Mesothelial cell of epicardium (in vitro differentiated cells): ENCODE measurements around the gene MED27. TPM values are rescaled to one million over a fixed set of nuclear protein-coding genes. Genes with fewer than 3 reads are reported as not detected.

Experiments
- DNase-seq, 2 experiments: peaks; one replicate each; pipeline ENCODE4 v3.0.0; 2021; ENCODE audit warnings: low spot score in 2 of 2; ENCODE audit not compliant: unreplicated experiment in 2 of 2
- H3K27ac Mint-ChIP-seq: 2 replicates; pipeline ENCODE4 v1.8.0; 2021; ENCODE audit warnings: mixed read lengths
- H3K27me3 Mint-ChIP-seq: 2 replicates; pipeline ENCODE4 v1.8.0; 2021; ENCODE audit warnings: low read depth, mixed read lengths
- H3K36me3 Mint-ChIP-seq: 2 replicates; pipeline ENCODE4 v1.8.0; 2021; ENCODE audit warnings: mixed read lengths
- H3K4me1 Mint-ChIP-seq: 2 replicates; pipeline ENCODE4 v1.8.0; 2021; ENCODE audit warnings: mixed read lengths
- H3K4me3 Mint-ChIP-seq: 2 replicates; pipeline ENCODE4 v1.8.0; 2021; ENCODE audit warnings: mild to moderate bottlenecking, moderate library complexity, mixed read lengths
- H3K9me3 Mint-ChIP-seq: 2 replicates; pipeline ENCODE4 v1.8.0; 2021; ENCODE audit warnings: mixed read lengths
- total RNA-seq: library from RNA; stranded (reverse); gene quantifications from 3 replicates; pipeline ENCODE4 v1.2.1, GENCODE V29; 2021
- TF ChIP-seq, protein P1 (sequence below): fragments of 200-600 bp; sonication (generic); IDR thresholded peaks from one replicate; pipeline ENCODE4 v1.5.0; 2021; ENCODE audit warnings: antibody characterized with exemption; ENCODE audit not compliant: unreplicated experiment

Gene MED27
- total RNA-seq, 1 donor from 2014 or later: 29.0 TPM

DNA sequence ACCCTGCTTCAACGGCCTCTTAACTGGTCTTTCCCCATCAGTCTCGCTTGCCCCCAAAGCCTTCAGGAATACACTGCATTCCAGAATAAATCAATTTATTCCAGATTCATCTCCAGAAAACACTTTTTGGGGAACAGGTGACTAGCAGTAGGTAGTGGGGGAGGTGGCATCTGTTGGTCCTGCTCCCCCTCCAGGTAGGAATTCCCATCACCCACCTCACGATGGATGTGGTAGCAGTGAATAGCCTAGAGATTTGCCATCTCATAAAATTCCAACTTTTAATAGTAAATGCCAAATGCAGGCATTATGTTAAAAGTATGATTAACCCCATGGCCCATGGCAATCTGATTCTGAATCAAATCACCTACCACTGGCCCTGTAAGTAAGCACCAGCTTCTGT, 142.7 kb downstream of the MED27 start:
- H3K36me3 Mint-ChIP-seq: peaks cover 47% of the 10 kb centered on the region
- DNase-seq: no peak
- no peaks in the 10 kb centered on the region for H3K4me1 Mint-ChIP-seq
- no peak overlapping the region for H3K4me3 Mint-ChIP-seq
- H3K27ac Mint-ChIP-seq: no peak overlapping the region
- TF ChIP-seq, protein P1, sequence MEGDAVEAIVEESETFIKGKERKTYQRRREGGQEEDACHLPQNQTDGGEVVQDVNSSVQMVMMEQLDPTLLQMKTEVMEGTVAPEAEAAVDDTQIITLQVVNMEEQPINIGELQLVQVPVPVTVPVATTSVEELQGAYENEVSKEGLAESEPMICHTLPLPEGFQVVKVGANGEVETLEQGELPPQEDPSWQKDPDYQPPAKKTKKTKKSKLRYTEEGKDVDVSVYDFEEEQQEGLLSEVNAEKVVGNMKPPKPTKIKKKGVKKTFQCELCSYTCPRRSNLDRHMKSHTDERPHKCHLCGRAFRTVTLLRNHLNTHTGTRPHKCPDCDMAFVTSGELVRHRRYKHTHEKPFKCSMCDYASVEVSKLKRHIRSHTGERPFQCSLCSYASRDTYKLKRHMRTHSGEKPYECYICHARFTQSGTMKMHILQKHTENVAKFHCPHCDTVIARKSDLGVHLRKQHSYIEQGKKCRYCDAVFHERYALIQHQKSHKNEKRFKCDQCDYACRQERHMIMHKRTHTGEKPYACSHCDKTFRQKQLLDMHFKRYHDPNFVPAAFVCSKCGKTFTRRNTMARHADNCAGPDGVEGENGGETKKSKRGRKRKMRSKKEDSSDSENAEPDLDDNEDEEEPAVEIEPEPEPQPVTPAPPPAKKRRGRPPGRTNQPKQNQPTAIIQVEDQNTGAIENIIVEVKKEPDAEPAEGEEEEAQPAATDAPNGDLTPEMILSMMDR: no peak
- no peaks in the 10 kb centered on the region for H3K27me3 Mint-ChIP-seq
- H3K9me3 Mint-ChIP-seq: peaks cover 30% of the 10 kb centered on the region

- no peaks in the 10 kb centered on the region for H3K4me1 Mint-ChIP-seq
- TF ChIP-seq, protein P1: no peak
- no peak overlapping the region for H3K27ac Mint-ChIP-seq
- H3K4me3 Mint-ChIP-seq: no peak overlapping the region
- peaks cover 56% of the 10 kb centered on the region for H3K36me3 Mint-ChIP-seq
- DNase-seq: no peak
- no peaks in the 10 kb centered on the region for H3K27me3 Mint-ChIP-seq
- H3K9me3 Mint-ChIP-seq: peaks cover 38% of the 10 kb centered on the region
These were observed 145.0 kb downstream of the MED27 start for GRCh38 chr9:131934673-131935072.

- DNase-seq: no peak
- H3K36me3 Mint-ChIP-seq: peaks cover 10% of the 10 kb centered on the region
- H3K9me3 Mint-ChIP-seq: peaks cover 10% of the 10 kb centered on the region
- TF ChIP-seq, protein P1: no peak
- peaks cover 4% of the 10 kb centered on the region for H3K4me1 Mint-ChIP-seq
- H3K27ac Mint-ChIP-seq: no peak overlapping the region
- H3K27me3 Mint-ChIP-seq: no peaks in the 10 kb centered on the region
- H3K4me3 Mint-ChIP-seq: no peak overlapping the region
These were observed 152.6 kb downstream of the MED27 start for GRCh38 chr9:131927091-131927490.

DNA sequence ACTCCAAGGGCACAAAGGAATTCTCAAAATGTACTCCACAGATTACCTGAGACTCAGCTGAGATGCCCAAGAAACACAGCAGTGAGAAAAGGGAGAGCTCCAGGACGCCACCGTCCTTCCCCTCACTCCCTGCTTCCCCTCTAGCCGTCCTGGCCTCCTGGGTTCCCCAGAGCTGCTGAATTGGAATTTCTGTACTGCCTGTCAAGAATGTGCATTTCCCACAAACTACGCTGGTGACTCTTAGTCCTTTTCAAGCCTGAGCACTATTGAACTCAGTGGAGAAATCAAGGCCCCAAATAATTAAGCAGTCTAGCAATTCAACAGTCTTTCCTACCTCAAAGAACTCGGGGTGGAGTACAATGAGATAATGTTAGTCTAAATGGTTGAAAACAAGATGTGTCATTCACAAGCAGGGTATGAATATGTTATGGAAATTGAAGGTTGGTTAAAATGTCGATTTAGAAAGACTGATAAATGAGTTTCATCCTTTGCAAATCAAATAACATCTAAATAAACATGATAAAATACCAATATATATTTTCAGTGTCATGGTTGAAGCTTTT, 153.2 kb downstream of the MED27 start:
- Mint-ChIP-seq H3K4me3 (no peak overlapping the region), H3K36me3 (peaks cover 6% of the 10 kb centered on the region), H3K27me3 (no peaks in the 10 kb centered on the region), H3K9me3 (peaks cover 3% of the 10 kb centered on the region), H3K4me1 (peaks cover 4% of the 10 kb centered on the region), H3K27ac (no peak overlapping the region)
- TF ChIP-seq, protein P1: no peak
- no peak for DNase-seq

- Mint-ChIP-seq H3K27ac (no peak overlapping the region), H3K27me3 (no peaks in the 10 kb centered on the region), H3K36me3 (peaks cover 4% of the 10 kb centered on the region), H3K4me1 (peaks cover 4% of the 10 kb centered on the region), H3K4me3 (no peak overlapping the region), H3K9me3 (no peaks in the 10 kb centered on the region)
- TF ChIP-seq, protein P1: no peak
- DNase-seq: no peak
These were observed 153.9 kb downstream of the MED27 start for GRCh38 chr9:131925677-131926177.

GRCh38 chr9:131923766-131924165, 155.9 kb downstream of the MED27 start:
- TF ChIP-seq, protein P1: no peak
- Mint-ChIP-seq H3K4me1 (peaks cover 4% of the 10 kb centered on the region), H3K36me3 (peaks cover 1% of the 10 kb centered on the region), H3K27ac (no peak overlapping the region), H3K4me3 (no peak overlapping the region), H3K9me3 (no peaks in the 10 kb centered on the region), H3K27me3 (no peaks in the 10 kb centered on the region)
- DNase-seq: no peak
